HG02884 (cell line): ENCODE measurements around the gene CDH22.
A peak's percentile ranks its signal among the peaks of the same experiment; 100 is the strongest.

Experiments
- ATAC-seq: cut with Tn5 transposase; IDR thresholded peaks from one replicate; pipeline ENCODE4 v1.9.1; 2021; ENCODE audit warnings: mild to moderate bottlenecking, moderate library complexity; ENCODE audit not compliant: unreplicated experiment

Gene CDH22

GRCh38 chr20:46308258-46309157, at the start of gene CDH22:
Gene CDH22 (minus strand): TSS chr20:46308498. CDS start chr20:46251294, 57,204 bp downstream.
- no peak for ATAC-seq

- no peak for ATAC-seq
These were observed 48.8 kb upstream of the CDH22 start for GRCh38 chr20:46357030-46357514.

- ATAC-seq, result no peak
These were observed 48.1 kb upstream of the CDH22 start for GRCh38 chr20:46356195-46357029.

- no peak for ATAC-seq
These were observed 47.5 kb upstream of the CDH22 start for GRCh38 chr20:46355778-46356177.

GRCh38 chr20:46354920-46355654, 46.8 kb upstream of the CDH22 start:
- ATAC-seq, result no peak

- no peak for ATAC-seq
These were observed 45.9 kb upstream of the CDH22 start for GRCh38 chr20:46354207-46354555.

- no peak for ATAC-seq
These were observed 45.4 kb upstream of the CDH22 start for GRCh38 chr20:46353500-46354206.

- ATAC-seq, result no peak
These were observed 44.2 kb upstream of the CDH22 start for GRCh38 chr20:46352370-46352938.

GRCh38 chr20:46351357-46352058, 43.2 kb upstream of the CDH22 start:
- ATAC-seq, result no peak

- no peak for ATAC-seq
These were observed 42.6 kb upstream of the CDH22 start for GRCh38 chr20:46350986-46351267.

GRCh38 chr20:46350201-46350985, 42.1 kb upstream of the CDH22 start:
- peak; percentile 66 for ATAC-seq

- ATAC-seq, result no peak
These were observed 41.4 kb upstream of the CDH22 start for GRCh38 chr20:46349742-46350056.

GRCh38 chr20:46349035-46349741, 40.9 kb upstream of the CDH22 start:
- ATAC-seq, result no peak

GRCh38 chr20:46347841-46348803, 39.8 kb upstream of the CDH22 start:
- no peak for ATAC-seq

- ATAC-seq, result no peak
These were observed 38.5 kb upstream of the CDH22 start for GRCh38 chr20:46346770-46347169.

GRCh38 chr20:46344488-46345162, 36.3 kb upstream of the CDH22 start:
- ATAC-seq, result no peak

GRCh38 chr20:46343975-46344357, 35.7 kb upstream of the CDH22 start:
- ATAC-seq, result no peak
